PC-9 (cell line): ENCODE measurements around the gene PLA2G15. TPM values are rescaled to one million over a fixed set of nuclear protein-coding genes. Genes with fewer than 3 reads are reported as not detected.

Experiments used
- BruUV-seq: library from RNA; stranded (reverse); fragments of 400-500 nt; replicated peaks from 2 replicates; lab custom pipeline; 2021; lab: Mats Ljungman, UMichigan
- CTCF ChIA-PET: fragments of 300-600 bp; sonication (Branson Sonifier 250); formaldehyde crosslinking; loops from one replicate; lab custom pipeline; 2022; ENCODE audit warnings: antibody characterized with exemption; lab: Charles Lee
- POLR2A ChIA-PET: fragments of 300-600 bp; sonication (Branson Sonifier 250); formaldehyde crosslinking; loops from one replicate; lab custom pipeline; 2022; ENCODE audit warnings: antibody characterized with exemption; ENCODE audit not compliant: unreplicated experiment; lab: Charles Lee
- DNase-seq, 2 experiments: peaks; one replicate each; pipeline versions ENCODE4 v3.0.0 to v3.0.0-alpha.2; 2015 to 2022; ENCODE audit warnings: mixed read lengths in 1 of 2
- H2AFZ ChIP-seq: fragments of 200-600 bp; sonication (generic); 2 replicates; pipeline ENCODE4 v1.8.1; 2017; ENCODE audit warnings: antibody characterized with exemption
- H3F3A ChIP-seq: fragments of 200-600 bp; sonication (generic); 2 replicates; pipeline ENCODE4 v1.8.1; 2017; ENCODE audit warnings: antibody characterized with exemption, mild to moderate bottlenecking, low read depth; ENCODE audit not compliant: insufficient read depth
- H3K27ac ChIP-seq: fragments of 200-600 bp; sonication (generic); 2 replicates; pipeline ENCODE4 v1.6.1; 2016; ENCODE audit warnings: mixed run types
- H3K27me3 ChIP-seq: fragments of 200-600 bp; sonication (generic); 2 replicates; pipeline ENCODE4 v1.6.1; 2016; ENCODE audit warnings: low read depth, mixed run types; ENCODE audit not compliant: insufficient read depth
- H3K36me3 ChIP-seq: fragments of 200-600 bp; sonication (generic); 2 replicates; pipeline ENCODE4 v1.6.1; 2016; ENCODE audit warnings: low read depth, mixed run types
- H3K4me1 ChIP-seq: fragments of 200-600 bp; sonication (generic); replicated peaks from 2 replicates; pipeline ENCODE4 v1.6.1; 2016; ENCODE audit warnings: mixed run types; ENCODE audit not compliant: insufficient read depth
- H3K4me2 ChIP-seq: fragments of 200-600 bp; sonication (generic); 2 replicates; pipeline ENCODE4 v1.6.1; 2017; ENCODE audit warnings: mixed run types
- H3K4me3 ChIP-seq: fragments of 200-600 bp; sonication (generic); 2 replicates; pipeline ENCODE4 v1.6.1; 2016; ENCODE audit warnings: mixed run types
- H3K79me2 ChIP-seq: fragments of 200-600 bp; sonication (generic); 2 replicates; pipeline ENCODE4 v1.6.1; 2017; ENCODE audit warnings: low read depth, mixed run types
- H3K9me2 ChIP-seq: fragments of 200-600 bp; sonication (generic); 2 replicates; pipeline ENCODE4 v1.8.1; 2017; ENCODE audit warnings: mild to moderate bottlenecking; ENCODE audit not compliant: insufficient read depth
- H3K9me3 ChIP-seq: fragments of 200-600 bp; sonication (generic); 2 replicates; pipeline ENCODE4 v1.8.1; 2016; ENCODE audit warnings: low read depth; ENCODE audit not compliant: insufficient read depth
- H4K20me1 ChIP-seq: fragments of 200-600 bp; sonication (generic); 2 replicates; pipeline ENCODE4 v1.8.1; 2017; ENCODE audit not compliant: insufficient read depth
- CTCF ChIP-seq: fragments of 200-600 bp; sonication (generic); conservative IDR thresholded peaks from 2 replicates; pipeline ENCODE4 v1.6.1; 2017; ENCODE audit warnings: mixed run types, antibody characterized with exemption, mild to moderate bottlenecking, moderate library complexity
- EZH2 ChIP-seq: fragments of 200-600 bp; sonication (generic); IDR thresholded peaks from 2 replicates; pipeline ENCODE4 v1.8.0; 2017; ENCODE audit warnings: antibody characterized with exemption, low read depth
- intact Hi-C: fragments of 100-400 bp; cut with micrococcal nuclease; formaldehyde crosslinking; loops from one replicate; pipeline ENCODE4 v1.10.0; 2022; ENCODE audit not compliant: unreplicated experiment
- total RNA-seq: library from RNA; stranded (reverse); gene quantifications from 2 replicates; pipeline ENCODE4 v1.2.3, GENCODE V29; 2021

The PLA2G15 gene
- total RNA-seq, 1 experiment from 2014 or later = 14.0 TPM

GRCh38 chr16:68264128-68265077 lies 19.2 kb downstream of the PLA2G15 start, which contains the start of gene SLC7A6:
TSS of gene SLC7A6 (plus strand) at chr16:68264526. CDS start at chr16:68274727, 10,201 bp downstream.
- intact Hi-C loops = loop anchor here (1.0 kb wide), 3 partner anchors 27 to 64 kb away; partner anchors contain the start of gene SLC7A6OS
- H2AFZ ChIP-seq = peak within 1 kb of the TSS; percentile 87
- no peaks in the 10 kb centered on the region for H3K9me2 ChIP-seq
- no peaks in the 10 kb centered on the region for H3K27me3 ChIP-seq
- ChIA-PET POLR2A (interaction anchor here (0.5 to 1.9 kb wide), 7 partner anchors 28 to 495 kb away, joined by 3 to 6 read pairs (median 5); partner anchors contain the start of gene ESRP2), CTCF (interaction anchor here (0.5 to 1.1 kb wide), 8 partner anchors 44 to 997 kb away, joined by 4 to 11 read pairs (median 6); partner anchors contain the start of genes PRMT7 and SLC7A6OS)
- peak within 1 kb of the TSS; percentile 86 for H3K4me3 ChIP-seq
- H3K79me2 ChIP-seq = peaks cover 43% of the 10 kb centered on the region
- no peaks in the 10 kb centered on the region for H3K9me3 ChIP-seq
- H3K4me2 ChIP-seq = peak within 1 kb of the TSS; percentile 93
- peak; percentile 43 to 77 for DNase-seq
- TF ChIP-seq EZH2 = no peak
- TF ChIP-seq CTCF = peak; percentile 76
- H3K27ac ChIP-seq = peak within 1 kb of the TSS; percentile 89
- peaks cover 15% of the 10 kb centered on the region; the same call in 1 of the 2 replicates for H4K20me1 ChIP-seq
- peaks cover 34% of the 10 kb centered on the region for H3K4me1 ChIP-seq
- H3K36me3 ChIP-seq = peaks cover 15% of the 10 kb centered on the region; the same call in 1 of the 2 replicates
- H3F3A ChIP-seq = peaks cover 38% of the 10 kb centered on the region
- no TSS peak for BruUV-seq

- peak overlapping the region; percentile 77 for H3K4me2 ChIP-seq
- H3K9me3 ChIP-seq = no peaks in the 10 kb centered on the region
- H4K20me1 ChIP-seq = peaks cover 15% of the 10 kb centered on the region; the same call in 1 of the 2 replicates
- no peaks in the 10 kb centered on the region for H3K27me3 ChIP-seq
- peaks cover 52% of the 10 kb centered on the region for H3K79me2 ChIP-seq
- peak overlapping the region; percentile 83 for H2AFZ ChIP-seq
- TF ChIP-seq CTCF = no peak
- TF ChIP-seq EZH2 = no peak
- peak overlapping the region; percentile 86 for H3K4me3 ChIP-seq
- peaks cover 38% of the 10 kb centered on the region for H3F3A ChIP-seq
- peak overlapping the region; percentile 89 for H3K27ac ChIP-seq
- POLR2A ChIA-PET = interaction anchor here (0.6 to 1.9 kb wide), 5 partner anchors 29 to 495 kb away, joined by 3 to 6 read pairs (median 5); partner anchors contain the start of gene ESRP2
- H3K9me2 ChIP-seq = no peaks in the 10 kb centered on the region
- BruUV-seq = TSS peak; percentile 91
- CTCF ChIA-PET = no interaction called here
- DNase-seq = peak; percentile 83 to 99
- intact Hi-C loops = loop anchor here (1.0 kb wide), 3 partner anchors 28 to 63 kb away; partner anchors contain the start of gene SLC7A6OS
- peaks cover 15% of the 10 kb centered on the region; the same call in 1 of the 2 replicates for H3K36me3 ChIP-seq
- peaks cover 34% of the 10 kb centered on the region for H3K4me1 ChIP-seq
Observed at GRCh38 chr16:68265078-68265920, 20.1 kb downstream of the PLA2G15 start.
